SK-N-DZ (cell line): ENCODE results near the gene RBPJ.
"Not testable (repeated sequence)": the region's sequence is repeated elsewhere in the genome, so short reads cannot be mapped to it uniquely, and the experiment has no call there.

ENCODE experiments used
- DNase-seq: peaks from one replicate; pipeline ENCODE4 v3.0.0-alpha.2; 2015; ENCODE audit warnings: low spot score

RBPJ gene

GRCh38 chr4:26372525-26373172 is 51.8 kb downstream of the RBPJ start:
- peak; percentile 33 for DNase-seq

GRCh38 chr4:26375551-26375950 is 54.7 kb downstream of the RBPJ start:
- DNase-seq = no peak

GRCh38 chr4:26377328-26378311 is 56.8 kb downstream of the RBPJ start:
- no peak for DNase-seq

GRCh38 chr4:26379837-26380236 is 59.0 kb downstream of the RBPJ start:
- DNase-seq = no peak

- no peak for DNase-seq
Measured at GRCh38 chr4:26380740-26381139, 59.9 kb downstream of the RBPJ start.

GRCh38 chr4:26384380-26385057 is 63.7 kb downstream of the RBPJ start:
- no peak for DNase-seq

- no peak for DNase-seq
Measured at GRCh38 chr4:26385690-26386089, 64.9 kb downstream of the RBPJ start.

GRCh38 chr4:26386386-26386785 is 65.6 kb downstream of the RBPJ start:
- no peak for DNase-seq

GRCh38 chr4:26388671-26389070 is 67.9 kb downstream of the RBPJ start:
- no peak for DNase-seq

- no peak for DNase-seq
Measured at GRCh38 chr4:26397086-26397485, 76.3 kb downstream of the RBPJ start.

GRCh38 chr4:26400132-26400531 is 79.3 kb downstream of the RBPJ start:
- DNase-seq = no peak

- not testable (repeated sequence) for DNase-seq
Measured at GRCh38 chr4:26402017-26402416, 81.2 kb downstream of the RBPJ start.

GRCh38 chr4:26402458-26402857 is 81.6 kb downstream of the RBPJ start:
- no peak for DNase-seq

- DNase-seq = no peak
Measured at GRCh38 chr4:26404743-26405206, 84.0 kb downstream of the RBPJ start.

- no peak for DNase-seq
Measured at GRCh38 chr4:26406346-26406975, 85.6 kb downstream of the RBPJ start.

GRCh38 chr4:26407476-26407875 is 86.7 kb downstream of the RBPJ start:
- DNase-seq = no peak

GRCh38 chr4:26410385-26411293 is 89.8 kb downstream of the RBPJ start:
- DNase-seq = peak; percentile 53

- no peak for DNase-seq
Measured at GRCh38 chr4:26412381-26413372, 91.9 kb downstream of the RBPJ start.

- no peak for DNase-seq
Measured at GRCh38 chr4:26413582-26413981, 92.8 kb downstream of the RBPJ start.
